GM21423 (cell line): ENCODE results near the gene DNA2.
A peak's percentile ranks its signal among the peaks of the same experiment; 100 is the strongest.
"Not testable (repeated sequence)": the region's sequence is repeated elsewhere in the genome, so short reads cannot be mapped to it uniquely, and the experiment has no call there.

Experiments used
- ATAC-seq: cut with Tn5 transposase; IDR thresholded peaks from one replicate; pipeline ENCODE4 v1.9.1; 2021; ENCODE audit warnings: mild to moderate bottlenecking, moderate library complexity; ENCODE audit not compliant: unreplicated experiment

The DNA2 gene

GRCh38 chr10:68461032-68461431, 10.7 kb downstream of the DNA2 start:
- no peak for ATAC-seq

- not testable (repeated sequence) for ATAC-seq
Measured at GRCh38 chr10:68449698-68450097, 22.1 kb downstream of the DNA2 start.

GRCh38 chr10:68446179-68446578, 25.6 kb downstream of the DNA2 start:
- ATAC-seq = no peak

GRCh38 chr10:68442971-68443370, 28.8 kb downstream of the DNA2 start:
- ATAC-seq = no peak

- ATAC-seq = no peak
Measured at GRCh38 chr10:68440898-68441297, 30.9 kb downstream of the DNA2 start.

- ATAC-seq = no peak
Measured at GRCh38 chr10:68435803-68436202, 36.0 kb downstream of the DNA2 start.

- ATAC-seq = no peak
Measured at GRCh38 chr10:68434657-68435056, 37.1 kb downstream of the DNA2 start.

GRCh38 chr10:68428396-68429104, 43.2 kb downstream of the DNA2 start:
- ATAC-seq = no peak

GRCh38 chr10:68424454-68425014, 47.2 kb downstream of the DNA2 start:
- ATAC-seq = no peak

GRCh38 chr10:68423522-68423921, 48.3 kb downstream of the DNA2 start:
- ATAC-seq = no peak

GRCh38 chr10:68419376-68419775, 52.4 kb downstream of the DNA2 start:
- no peak for ATAC-seq

- ATAC-seq = no peak
Measured at GRCh38 chr10:68408898-68409518, 62.8 kb downstream of the DNA2 start.

- peak; percentile 94 for ATAC-seq
Measured at GRCh38 chr10:68406815-68407548, 64.8 kb downstream of the DNA2 start, which contains the start of gene RUFY2. RUFY2 (minus strand) TSS chr10:68407277; CDS start chr10:68407189, 88 bp downstream.

GRCh38 chr10:68406111-68406814, 65.5 kb downstream of the DNA2 start:
- peak; percentile 34 for ATAC-seq

- ATAC-seq = no peak
Measured at GRCh38 chr10:68403701-68404100, 68.1 kb downstream of the DNA2 start.

- ATAC-seq = no peak
Measured at GRCh38 chr10:68402276-68402675, 69.5 kb downstream of the DNA2 start.

- ATAC-seq = no peak
Measured at GRCh38 chr10:68397005-68397404, 74.8 kb downstream of the DNA2 start.

GRCh38 chr10:68385740-68386139, 86.0 kb downstream of the DNA2 start:
- ATAC-seq = no peak

- ATAC-seq = no peak
Measured at GRCh38 chr10:68371604-68372003, 100.2 kb downstream of the DNA2 start.

- no peak for ATAC-seq
Measured at GRCh38 chr10:68367121-68367520, 104.7 kb downstream of the DNA2 start.

GRCh38 chr10:68366600-68366999, 105.2 kb downstream of the DNA2 start:
- ATAC-seq = no peak
